HEK293 (cell line): ENCODE results near the gene C6orf47.
A peak's percentile ranks its signal among the peaks of the same experiment; 100 is the strongest.

ENCODE experiments used
- CTCF ChIA-PET: fragments of 350-600 bp; formaldehyde crosslinking; extraction: SDS; loops from one replicate; lab custom pipeline; 2021; ENCODE audit warnings: antibody characterized with exemption; lab: Yijun Ruan, JAX
- POLR2A ChIA-PET: fragments of 300-600 bp; formaldehyde crosslinking; extraction: SDS; loops from one replicate; lab custom pipeline; 2020; ENCODE audit warnings: antibody characterized with exemption, inconsistent platforms; lab: Yijun Ruan, JAX
- H3K27ac ChIP-seq: fragments of 200-500 bp; sonication (Bioruptor generic); 2 replicates; pipeline ENCODE4 v1.5.1; 2014; ENCODE audit warnings: low read depth, low read length, control low read depth, inconsistent platforms; ENCODE audit errors: extremely low read depth
- H3K36me3 ChIP-seq, 2 experiments: fragments of 200-500 bp in 1 of 2; sonication (Bioruptor generic) in 1 of 2; 1 replicate in 1 of 2; 2 replicates in 1 of 2; pipeline ENCODE4 v1.5.1; 2014 to 2017; ENCODE audit warnings: inconsistent platforms in 2 of 2, low read length in 2 of 2; ENCODE audit not compliant: control insufficient read depth in 2 of 2, insufficient read depth in 1 of 2
- H3K4me1 ChIP-seq: fragments of 200-500 bp; sonication (Bioruptor generic); 2 replicates; pipeline ENCODE4 v1.5.1; 2014; ENCODE audit warnings: mild to moderate bottlenecking, low read length, inconsistent platforms; ENCODE audit not compliant: control insufficient read depth, insufficient read depth
- H3K4me3 ChIP-seq: 2 replicates; pipeline ENCODE4 v1.5.1; 2011; ENCODE audit warnings: low read depth, mild to moderate bottlenecking, control low read depth, low read length, moderate library complexity
- H3K9me3 ChIP-seq: fragments of 200-500 bp; sonication (Bioruptor generic); 2 replicates; pipeline ENCODE4 v1.5.1; 2014; ENCODE audit warnings: low read depth, low read length, inconsistent platforms; ENCODE audit not compliant: control insufficient read depth, insufficient read depth
- IKZF3 ChIP-seq: fragments of 450-650 bp; IDR thresholded peaks from 2 replicates; pipeline ENCODE4 v1.5.0; 2018; ENCODE audit warnings: missing biosample characterization, mild to moderate bottlenecking, missing genetic modification characterization, moderate library complexity
- MEIS1 ChIP-seq: sonication (generic); formaldehyde crosslinking; IDR thresholded peaks from 2 replicates; pipeline ENCODE4 v1.8.1; 2022; ENCODE audit warnings: missing genetic modification reagents, mild to moderate bottlenecking, borderline replicate concordance
- SALL2 ChIP-seq: fragments of 450-650 bp; formaldehyde crosslinking; IDR thresholded peaks from 2 replicates; pipeline ENCODE4 v1.5.0; 2017; ENCODE audit warnings: missing biosample characterization, mild to moderate bottlenecking, missing genetic modification characterization, borderline replicate concordance
- SP2 ChIP-seq: fragments of 450-650 bp; formaldehyde crosslinking; IDR thresholded peaks from 2 replicates; pipeline ENCODE4 v1.5.1; 2016; ENCODE audit warnings: missing biosample characterization, missing genetic modification characterization
- ZBTB17 ChIP-seq: fragments of 450-650 bp; formaldehyde crosslinking; IDR thresholded peaks from 2 replicates; pipeline ENCODE4 v1.5.1; 2016; ENCODE audit warnings: missing biosample characterization, missing genetic modification characterization
- ZBTB20 ChIP-seq: fragments of 450-650 bp; formaldehyde crosslinking; IDR thresholded peaks from 2 replicates; pipeline ENCODE4 v1.5.1; 2016; ENCODE audit warnings: missing biosample characterization, missing genetic modification characterization
- ZBTB21 ChIP-seq: fragments of 450-650 bp; formaldehyde crosslinking; IDR thresholded peaks from 2 replicates; pipeline ENCODE4 v1.5.1; 2017; ENCODE audit warnings: missing biosample characterization, missing genetic modification characterization
- ZBTB44 ChIP-seq: fragments of 450-650 bp; IDR thresholded peaks from 2 replicates; pipeline ENCODE4 v1.5.1; 2018; ENCODE audit warnings: missing biosample characterization, mild to moderate bottlenecking, missing genetic modification characterization
- ZNF157 ChIP-seq: fragments of 450-650 bp; formaldehyde crosslinking; IDR thresholded peaks from 2 replicates; pipeline ENCODE4 v1.5.1; 2016; ENCODE audit warnings: missing biosample characterization, missing genetic modification characterization
- ZNF19 ChIP-seq: fragments of 450-650 bp; formaldehyde crosslinking; IDR thresholded peaks from 2 replicates; pipeline ENCODE4; 2016; ENCODE audit warnings: missing biosample characterization, missing genetic modification characterization, low read depth
- ZNF292 ChIP-seq: fragments of 450-650 bp; formaldehyde crosslinking; IDR thresholded peaks from 2 replicates; pipeline ENCODE4 v1.5.1; 2016; ENCODE audit warnings: low read depth, missing biosample characterization, missing genetic modification characterization, borderline replicate concordance
- ZNF366 ChIP-seq: fragments of 450-650 bp; formaldehyde crosslinking; conservative IDR thresholded peaks from 2 replicates; pipeline ENCODE4 v1.5.1; 2016; ENCODE audit warnings: missing biosample characterization, missing genetic modification characterization
- ZNF555 ChIP-seq: fragments of 450-650 bp; formaldehyde crosslinking; conservative IDR thresholded peaks from 2 replicates; pipeline ENCODE4 v1.5.1; 2017; ENCODE audit warnings: missing biosample characterization, mild to moderate bottlenecking, missing genetic modification characterization, inconsistent platforms
- ZNF560 ChIP-seq: fragments of 450-650 bp; formaldehyde crosslinking; IDR thresholded peaks from 2 replicates; pipeline ENCODE4 v1.5.1; 2017; ENCODE audit warnings: missing biosample characterization, missing genetic modification characterization, borderline replicate concordance
- ZNF692 ChIP-seq: fragments of 450-650 bp; formaldehyde crosslinking; IDR thresholded peaks from 2 replicates; pipeline ENCODE4 v1.5.1; 2016; ENCODE audit warnings: missing biosample characterization, missing genetic modification characterization
- ZNF747 ChIP-seq: fragments of 450-650 bp; formaldehyde crosslinking; IDR thresholded peaks from 2 replicates; pipeline ENCODE4 v1.5.1; 2016; ENCODE audit warnings: missing biosample characterization, missing genetic modification characterization
- TF ChIP-seq, protein P1 (sequence below): fragments of 450-650 bp; formaldehyde crosslinking; IDR thresholded peaks from 2 replicates; pipeline ENCODE4 v1.5.1; 2016; ENCODE audit warnings: missing biosample characterization, missing genetic modification characterization
- TF ChIP-seq, protein P2 (sequence below): fragments of 450-650 bp; formaldehyde crosslinking; IDR thresholded peaks from 2 replicates; pipeline ENCODE4 v1.5.1; 2016; ENCODE audit warnings: missing biosample characterization, missing genetic modification characterization
- TF ChIP-seq, protein P3 (sequence below): fragments of 450-650 bp; formaldehyde crosslinking; IDR thresholded peaks from 2 replicates; pipeline ENCODE4 v1.5.1; 2017; ENCODE audit warnings: missing biosample characterization, missing genetic modification characterization
- TF ChIP-seq, protein P4 (sequence below): fragments of 450-650 bp; formaldehyde crosslinking; IDR thresholded peaks from 2 replicates; pipeline ENCODE4 v1.5.1; 2017; ENCODE audit warnings: missing biosample characterization, missing genetic modification characterization

C6orf47 gene

GRCh38 chr6:31658158-31658688 is 2.4 kb downstream of the C6orf47 start:
- peaks cover 5% of the 10 kb centered on the region; the same call in 1 of the 2 replicates for H3K4me1 ChIP-seq
- TF ChIP-seq ZBTB20 (no peak), ZBTB17 (no peak)
- TF ChIP-seq, protein P1, sequence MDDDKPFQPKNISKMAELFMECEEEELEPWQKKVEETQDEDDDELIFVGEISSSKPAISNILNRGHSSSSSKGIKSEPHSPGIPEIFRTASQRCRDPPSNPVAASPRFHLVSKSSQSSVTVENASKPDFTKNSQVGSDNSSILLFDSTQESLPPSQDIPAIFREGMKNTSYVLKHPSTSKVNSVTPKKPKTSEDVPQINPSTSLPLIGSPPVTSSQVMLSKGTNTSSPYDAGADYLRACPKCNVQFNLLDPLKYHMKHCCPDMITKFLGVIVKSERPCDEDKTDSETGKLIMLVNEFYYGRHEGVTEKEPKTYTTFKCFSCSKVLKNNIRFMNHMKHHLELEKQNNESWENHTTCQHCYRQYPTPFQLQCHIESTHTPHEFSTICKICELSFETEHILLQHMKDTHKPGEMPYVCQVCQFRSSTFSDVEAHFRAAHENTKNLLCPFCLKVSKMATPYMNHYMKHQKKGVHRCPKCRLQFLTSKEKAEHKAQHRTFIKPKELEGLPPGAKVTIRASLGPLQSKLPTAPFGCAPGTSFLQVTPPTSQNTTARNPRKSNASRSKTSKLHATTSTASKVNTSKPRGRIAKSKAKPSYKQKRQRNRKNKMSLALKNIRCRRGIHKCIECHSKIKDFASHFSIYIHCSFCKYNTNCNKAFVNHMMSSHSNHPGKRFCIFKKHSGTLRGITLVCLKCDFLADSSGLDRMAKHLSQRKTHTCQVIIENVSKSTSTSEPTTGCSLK (tag by site-specific recombination) = no peak

DNA sequence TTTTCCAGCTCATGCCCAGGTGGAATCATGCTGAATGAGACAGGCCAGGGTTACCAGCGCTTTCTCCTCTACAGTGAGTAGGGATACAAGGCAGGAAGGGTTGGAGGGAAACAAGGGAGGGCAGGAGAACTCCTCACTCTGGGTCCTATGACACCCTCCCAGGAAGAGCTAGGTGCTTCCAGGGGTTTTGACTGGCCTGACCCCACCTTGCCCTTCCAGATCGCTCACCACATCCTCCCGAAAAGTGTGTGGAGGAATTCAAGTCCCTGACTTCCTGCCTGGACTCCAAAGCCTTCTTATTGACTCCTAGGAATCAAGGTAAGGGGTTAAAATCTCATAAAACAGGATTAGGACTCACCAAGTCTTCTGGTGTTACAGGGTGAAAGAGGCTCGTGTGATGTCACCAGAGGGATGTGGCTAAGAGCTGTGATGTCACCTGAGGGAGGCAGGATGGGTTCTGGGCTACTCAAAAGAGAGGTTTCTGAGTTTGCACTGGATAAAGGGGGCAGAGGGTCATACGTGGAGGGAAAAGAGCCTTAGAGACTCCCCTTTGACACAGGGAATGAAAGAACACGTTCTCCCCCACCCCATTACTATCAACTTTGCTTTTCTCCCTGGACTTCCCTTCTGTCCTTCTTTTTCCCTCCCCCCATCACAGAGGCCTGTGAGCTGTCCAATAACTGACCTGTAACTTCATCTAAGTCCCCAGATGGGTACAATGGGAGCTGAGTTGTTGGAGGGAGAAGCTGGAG is 3.0 kb downstream of the C6orf47 start:
- Histone ChIP-seq H3K36me3 (peaks cover 0 to 43% of the 10 kb centered on the region in 2 experiments; a peak in 2 of 3 replicates), H3K4me1 (peaks cover 5% of the 10 kb centered on the region; the same call in 1 of the 2 replicates), H3K27ac (no peak overlapping the region), H3K4me3 (no peak overlapping the region), H3K9me3 (no peaks in the 10 kb centered on the region)
- CTCF ChIA-PET = interaction anchor here (0.6 to 1.1 kb wide), 4 partner anchors 23 to 1217 kb away, joined by 3 to 4 read pairs (median 3); partner anchors contain the start of genes LST1 and LY6G5C
- POLR2A ChIA-PET = interaction anchor here (0.9 to 3.2 kb wide), 5 partner anchors 9 to 314 kb away, joined by 3 to 11 read pairs (median 3); partner anchors contain the start of genes DXO, HSPA1B and PRRC2A
- TF ChIP-seq ZBTB21 (tag by site-specific recombination) = peak; percentile 92
- TF ChIP-seq ZNF560 (tag by site-specific recombination) = no peak
- TF ChIP-seq IKZF3 (tag by site-specific recombination) = no peak
- no peak for TF ChIP-seq ZBTB44 (tag by site-specific recombination)
- TF ChIP-seq ZNF692 (tag by site-specific recombination) = no peak
- TF ChIP-seq ZNF555 (tag by site-specific recombination) = no peak
- no peak for TF ChIP-seq ZNF747 (tag by site-specific recombination)
- TF ChIP-seq ZNF157 (tag by site-specific recombination) = no peak
- no peak for TF ChIP-seq ZNF19
- TF ChIP-seq, protein P2, sequence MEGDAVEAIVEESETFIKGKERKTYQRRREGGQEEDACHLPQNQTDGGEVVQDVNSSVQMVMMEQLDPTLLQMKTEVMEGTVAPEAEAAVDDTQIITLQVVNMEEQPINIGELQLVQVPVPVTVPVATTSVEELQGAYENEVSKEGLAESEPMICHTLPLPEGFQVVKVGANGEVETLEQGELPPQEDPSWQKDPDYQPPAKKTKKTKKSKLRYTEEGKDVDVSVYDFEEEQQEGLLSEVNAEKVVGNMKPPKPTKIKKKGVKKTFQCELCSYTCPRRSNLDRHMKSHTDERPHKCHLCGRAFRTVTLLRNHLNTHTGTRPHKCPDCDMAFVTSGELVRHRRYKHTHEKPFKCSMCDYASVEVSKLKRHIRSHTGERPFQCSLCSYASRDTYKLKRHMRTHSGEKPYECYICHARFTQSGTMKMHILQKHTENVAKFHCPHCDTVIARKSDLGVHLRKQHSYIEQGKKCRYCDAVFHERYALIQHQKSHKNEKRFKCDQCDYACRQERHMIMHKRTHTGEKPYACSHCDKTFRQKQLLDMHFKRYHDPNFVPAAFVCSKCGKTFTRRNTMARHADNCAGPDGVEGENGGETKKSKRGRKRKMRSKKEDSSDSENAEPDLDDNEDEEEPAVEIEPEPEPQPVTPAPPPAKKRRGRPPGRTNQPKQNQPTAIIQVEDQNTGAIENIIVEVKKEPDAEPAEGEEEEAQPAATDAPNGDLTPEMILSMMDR (tag by site-specific recombination) = no peak
- TF ChIP-seq ZBTB20 = no peak
- TF ChIP-seq, protein P3, sequence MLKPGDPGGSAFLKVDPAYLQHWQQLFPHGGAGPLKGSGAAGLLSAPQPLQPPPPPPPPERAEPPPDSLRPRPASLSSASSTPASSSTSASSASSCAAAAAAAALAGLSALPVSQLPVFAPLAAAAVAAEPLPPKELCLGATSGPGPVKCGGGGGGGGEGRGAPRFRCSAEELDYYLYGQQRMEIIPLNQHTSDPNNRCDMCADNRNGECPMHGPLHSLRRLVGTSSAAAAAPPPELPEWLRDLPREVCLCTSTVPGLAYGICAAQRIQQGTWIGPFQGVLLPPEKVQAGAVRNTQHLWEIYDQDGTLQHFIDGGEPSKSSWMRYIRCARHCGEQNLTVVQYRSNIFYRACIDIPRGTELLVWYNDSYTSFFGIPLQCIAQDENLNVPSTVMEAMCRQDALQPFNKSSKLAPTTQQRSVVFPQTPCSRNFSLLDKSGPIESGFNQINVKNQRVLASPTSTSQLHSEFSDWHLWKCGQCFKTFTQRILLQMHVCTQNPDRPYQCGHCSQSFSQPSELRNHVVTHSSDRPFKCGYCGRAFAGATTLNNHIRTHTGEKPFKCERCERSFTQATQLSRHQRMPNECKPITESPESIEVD (tag by site-specific recombination) = no peak
- no peak for TF ChIP-seq MEIS1 (CRISPR knock-in tag)
- no peak for TF ChIP-seq ZNF292
- TF ChIP-seq, protein P4, sequence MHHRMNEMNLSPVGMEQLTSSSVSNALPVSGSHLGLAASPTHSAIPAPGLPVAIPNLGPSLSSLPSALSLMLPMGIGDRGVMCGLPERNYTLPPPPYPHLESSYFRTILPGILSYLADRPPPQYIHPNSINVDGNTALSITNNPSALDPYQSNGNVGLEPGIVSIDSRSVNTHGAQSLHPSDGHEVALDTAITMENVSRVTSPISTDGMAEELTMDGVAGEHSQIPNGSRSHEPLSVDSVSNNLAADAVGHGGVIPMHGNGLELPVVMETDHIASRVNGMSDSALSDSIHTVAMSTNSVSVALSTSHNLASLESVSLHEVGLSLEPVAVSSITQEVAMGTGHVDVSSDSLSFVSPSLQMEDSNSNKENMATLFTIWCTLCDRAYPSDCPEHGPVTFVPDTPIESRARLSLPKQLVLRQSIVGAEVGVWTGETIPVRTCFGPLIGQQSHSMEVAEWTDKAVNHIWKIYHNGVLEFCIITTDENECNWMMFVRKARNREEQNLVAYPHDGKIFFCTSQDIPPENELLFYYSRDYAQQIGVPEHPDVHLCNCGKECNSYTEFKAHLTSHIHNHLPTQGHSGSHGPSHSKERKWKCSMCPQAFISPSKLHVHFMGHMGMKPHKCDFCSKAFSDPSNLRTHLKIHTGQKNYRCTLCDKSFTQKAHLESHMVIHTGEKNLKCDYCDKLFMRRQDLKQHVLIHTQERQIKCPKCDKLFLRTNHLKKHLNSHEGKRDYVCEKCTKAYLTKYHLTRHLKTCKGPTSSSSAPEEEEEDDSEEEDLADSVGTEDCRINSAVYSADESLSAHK (tag by site-specific recombination) = no peak
- TF ChIP-seq ZNF366 (tag by site-specific recombination) = peak; percentile 63
- no peak for TF ChIP-seq SALL2
- 0 out of 2 replicates have a peak, but pooled peaks have one; percentile 17 for TF ChIP-seq SP2 (tag by site-specific recombination)

More at GRCh38 chr6:31658158-31658688, 2.4 kb downstream of the C6orf47 start:
- CTCF ChIA-PET = interaction anchor here (0.6 to 1.1 kb wide), 4 partner anchors 23 to 1216 kb away, joined by 3 to 4 read pairs (median 3); partner anchors contain the start of genes LST1 and LY6G5C
- Histone ChIP-seq H3K9me3 (no peaks in the 10 kb centered on the region), H3K4me3 (peak overlapping the region; percentile 2; the same call in 1 of the 2 replicates), H3K36me3 (peaks cover 0 to 46% of the 10 kb centered on the region in 2 experiments; a peak in 2 of 3 replicates), H3K27ac (no peak overlapping the region)
- POLR2A ChIA-PET = interaction anchor here (0.9 to 3.2 kb wide), 5 partner anchors 8 to 314 kb away, joined by 3 to 11 read pairs (median 3); partner anchors contain the start of genes DXO, HSPA1B and PRRC2A
